GM12878 (cell line): ENCODE measurements around the gene EIF4E1B. TPM values are rescaled to one million over a fixed set of nuclear protein-coding genes. Genes with fewer than 3 reads are reported as not detected.
A peak's percentile ranks its signal among the peaks of the same experiment; 100 is the strongest.

ENCODE experiments used
- BCL3 ChIP-seq: IDR thresholded peaks from 2 replicates; pipeline ENCODE4 v1.6.1; 2011; ENCODE audit warnings: borderline replicate concordance, low read depth, mild to moderate bottlenecking, moderate library complexity, low read length; ENCODE audit not compliant: insufficient read depth, poor library complexity, severe bottlenecking
- BCLAF1 ChIP-seq: fragments of 450-650 bp; IDR thresholded peaks from 2 replicates; pipeline ENCODE4 v1.6.1; 2017; ENCODE audit warnings: antibody characterized with exemption, mild to moderate bottlenecking, moderate library complexity
- HCFC1 ChIP-seq: fragments of 150-350 bp; IDR thresholded peaks from 2 replicates; pipeline ENCODE4 v1.6.1; 2014; ENCODE audit warnings: low read length
- HDAC6 ChIP-seq: fragments of 200-600 bp; sonication (generic); IDR thresholded peaks from one replicate; pipeline ENCODE4 v1.8.0; 2017; ENCODE audit warnings: antibody characterized with exemption; ENCODE audit not compliant: unreplicated experiment
- IKZF2 ChIP-seq, 2 experiments: fragments of 450-650 bp; IDR thresholded peaks; 2 replicates each; pipeline ENCODE4 v1.6.1; 2017; ENCODE audit warnings: mild to moderate bottlenecking in 2 of 2, moderate library complexity in 2 of 2
- JUNB ChIP-seq: IDR thresholded peaks from 2 replicates; pipeline ENCODE4 v1.6.1; 2016; ENCODE audit warnings: antibody characterized with exemption, mild to moderate bottlenecking
- LARP7 ChIP-seq: fragments of 450-650 bp; IDR thresholded peaks from 2 replicates; pipeline ENCODE4 v1.6.1; 2017; ENCODE audit warnings: mild to moderate bottlenecking
- MAX ChIP-seq: IDR thresholded peaks from 2 replicates; pipeline ENCODE4 v1.6.1; 2012; ENCODE audit warnings: low read depth, low read length, improper control_type of control experiment
- NKRF ChIP-seq: fragments of 450-650 bp; conservative IDR thresholded peaks from 2 replicates; pipeline ENCODE4 v1.6.1; 2017; ENCODE audit warnings: mild to moderate bottlenecking, moderate library complexity
- NR2C1 ChIP-seq: fragments of 450-650 bp; IDR thresholded peaks from 2 replicates; pipeline ENCODE4 v1.6.1; 2017; ENCODE audit warnings: antibody characterized with exemption, mild to moderate bottlenecking, moderate library complexity
- YBX1 ChIP-seq: fragments of 450-650 bp; IDR thresholded peaks from 2 replicates; pipeline ENCODE4 v1.6.1; 2016; ENCODE audit warnings: antibody characterized with exemption
- ZNF217 ChIP-seq: fragments of 450-650 bp; IDR thresholded peaks from 2 replicates; pipeline ENCODE4 v1.6.1; 2017; ENCODE audit warnings: antibody characterized with exemption, mild to moderate bottlenecking
- ZNF384 ChIP-seq: IDR thresholded peaks from 2 replicates; pipeline ENCODE4 v1.6.1; 2012; ENCODE audit warnings: low read depth, mild to moderate bottlenecking, low read length, improper control_type of control experiment, borderline replicate concordance
- polyA plus RNA-seq, 11 experiments: library from polyadenylated mRNA; depleted of rRNA in 4 of 11; unstranded in 6 of 11; stranded (reverse) in 5 of 11; fragments of >200 nt; fragmentation: Nextera tagmentation in 4 of 11; fragmentation: Illumina TruSeq in 1 of 11; extraction: Ambion mirVana in 4 of 11; extraction: Trizol in 1 of 11; gene quantifications; 1 replicate in 1 of 11; 2 replicates in 10 of 11; pipeline versions ENCODE4 v1.2.1 to v1.2.3, GENCODE V29; 2011 to 2016; ENCODE audit warnings: inconsistent platforms in 2 of 11, missing spikeins in 2 of 11, low read depth in 1 of 11
- total RNA-seq, 4 experiments: library from RNA; depleted of rRNA in 3 of 4; stranded (reverse); fragments of >200 nt in 3 of 4; fragmentation: Illumina TruSeq in 1 of 4; extraction: Trizol in 1 of 4; gene quantifications; 2 replicates each; pipeline versions ENCODE4 v1.2.1 to v1.2.3, GENCODE V29; 2013 to 2021
- TF ChIP-seq, protein P1 (sequence below): IDR thresholded peaks from 2 replicates; pipeline ENCODE4 v1.6.1; 2012; ENCODE audit warnings: improper control_type of control experiment, low read depth, low read length; ENCODE audit not compliant: insufficient replicate concordance
- TF ChIP-seq, protein P2 (sequence below): IDR thresholded peaks from 2 replicates; pipeline ENCODE4 v1.6.1; 2011; ENCODE audit warnings: borderline replicate concordance, low read depth, mild to moderate bottlenecking, moderate library complexity, mixed read lengths, low read length; ENCODE audit not compliant: insufficient read depth; ENCODE audit errors: extremely low read length

EIF4E1B gene
- total and polyA plus RNA-seq, 10 of the 15 experiments (the other 5 are each of a cell fraction or from before 2014, with no cell fraction given): not detected

DNA sequence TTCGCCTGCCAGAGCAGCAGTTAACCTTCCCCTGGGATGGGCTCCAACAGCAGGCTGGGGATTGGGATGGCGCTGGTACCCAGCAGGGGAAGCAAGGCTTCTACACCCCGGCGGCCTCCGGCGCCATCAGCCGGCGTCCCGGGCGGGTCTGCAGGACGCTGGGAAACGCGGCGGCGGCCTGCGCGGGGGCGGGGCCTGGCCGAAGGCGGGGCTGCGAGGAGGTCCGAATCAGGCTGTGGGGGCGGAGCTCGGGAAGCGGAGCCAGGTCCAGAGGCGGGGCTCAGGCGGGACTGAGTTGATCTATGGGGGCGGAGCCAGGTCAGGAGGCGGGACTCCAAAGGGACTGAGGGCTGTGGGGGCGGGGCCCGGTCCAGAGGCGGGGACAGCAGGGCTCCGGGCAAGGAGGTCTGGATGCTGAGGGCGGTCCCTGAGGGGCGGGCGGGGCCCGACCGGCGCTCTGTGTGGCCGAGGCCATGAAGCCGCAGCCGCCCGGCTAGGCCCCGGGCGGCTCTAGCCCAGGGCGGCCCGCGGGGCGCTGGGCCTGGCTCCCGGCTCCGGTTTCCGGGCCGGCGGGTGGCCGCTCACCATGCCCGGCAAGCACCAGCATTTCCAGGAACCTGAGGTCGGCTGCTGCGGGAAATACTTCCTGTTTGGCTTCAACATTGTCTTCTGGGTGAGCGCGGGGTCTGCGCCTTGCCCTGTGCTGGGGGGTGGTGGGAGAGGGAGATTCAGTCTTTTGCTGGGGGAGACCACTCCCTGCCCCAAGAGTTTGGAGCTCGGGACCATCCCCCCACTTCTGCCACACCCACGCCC lies 16.8 kb downstream of the EIF4E1B start, which contains the start of gene TSPAN17 (continued):
- no peak for TF ChIP-seq BCLAF1
- no peak for TF ChIP-seq HCFC1
- no peak for TF ChIP-seq HDAC6
- no peak for TF ChIP-seq ZNF384
- TF ChIP-seq ZNF217: no peak
- TF ChIP-seq YBX1: no peak
- TF ChIP-seq MAX: no peak; the same call in 1 of the 2 replicates
- TF ChIP-seq NR2C1: 0 out of 2 replicates have a peak, but pooled peaks have one; percentile 31
- TF ChIP-seq, protein P1, sequence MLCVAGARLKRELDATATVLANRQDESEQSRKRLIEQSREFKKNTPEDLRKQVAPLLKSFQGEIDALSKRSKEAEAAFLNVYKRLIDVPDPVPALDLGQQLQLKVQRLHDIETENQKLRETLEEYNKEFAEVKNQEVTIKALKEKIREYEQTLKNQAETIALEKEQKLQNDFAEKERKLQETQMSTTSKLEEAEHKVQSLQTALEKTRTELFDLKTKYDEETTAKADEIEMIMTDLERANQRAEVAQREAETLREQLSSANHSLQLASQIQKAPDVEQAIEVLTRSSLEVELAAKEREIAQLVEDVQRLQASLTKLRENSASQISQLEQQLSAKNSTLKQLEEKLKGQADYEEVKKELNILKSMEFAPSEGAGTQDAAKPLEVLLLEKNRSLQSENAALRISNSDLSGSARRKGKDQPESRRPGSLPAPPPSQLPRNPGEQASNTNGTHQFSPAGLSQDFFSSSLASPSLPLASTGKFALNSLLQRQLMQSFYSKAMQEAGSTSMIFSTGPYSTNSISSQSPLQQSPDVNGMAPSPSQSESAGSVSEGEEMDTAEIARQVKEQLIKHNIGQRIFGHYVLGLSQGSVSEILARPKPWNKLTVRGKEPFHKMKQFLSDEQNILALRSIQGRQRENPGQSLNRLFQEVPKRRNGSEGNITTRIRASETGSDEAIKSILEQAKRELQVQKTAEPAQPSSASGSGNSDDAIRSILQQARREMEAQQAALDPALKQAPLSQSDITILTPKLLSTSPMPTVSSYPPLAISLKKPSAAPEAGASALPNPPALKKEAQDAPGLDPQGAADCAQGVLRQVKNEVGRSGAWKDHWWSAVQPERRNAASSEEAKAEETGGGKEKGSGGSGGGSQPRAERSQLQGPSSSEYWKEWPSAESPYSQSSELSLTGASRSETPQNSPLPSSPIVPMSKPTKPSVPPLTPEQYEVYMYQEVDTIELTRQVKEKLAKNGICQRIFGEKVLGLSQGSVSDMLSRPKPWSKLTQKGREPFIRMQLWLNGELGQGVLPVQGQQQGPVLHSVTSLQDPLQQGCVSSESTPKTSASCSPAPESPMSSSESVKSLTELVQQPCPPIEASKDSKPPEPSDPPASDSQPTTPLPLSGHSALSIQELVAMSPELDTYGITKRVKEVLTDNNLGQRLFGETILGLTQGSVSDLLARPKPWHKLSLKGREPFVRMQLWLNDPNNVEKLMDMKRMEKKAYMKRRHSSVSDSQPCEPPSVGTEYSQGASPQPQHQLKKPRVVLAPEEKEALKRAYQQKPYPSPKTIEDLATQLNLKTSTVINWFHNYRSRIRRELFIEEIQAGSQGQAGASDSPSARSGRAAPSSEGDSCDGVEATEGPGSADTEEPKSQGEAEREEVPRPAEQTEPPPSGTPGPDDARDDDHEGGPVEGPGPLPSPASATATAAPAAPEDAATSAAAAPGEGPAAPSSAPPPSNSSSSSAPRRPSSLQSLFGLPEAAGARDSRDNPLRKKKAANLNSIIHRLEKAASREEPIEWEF: no peak
- TF ChIP-seq, protein P2, sequence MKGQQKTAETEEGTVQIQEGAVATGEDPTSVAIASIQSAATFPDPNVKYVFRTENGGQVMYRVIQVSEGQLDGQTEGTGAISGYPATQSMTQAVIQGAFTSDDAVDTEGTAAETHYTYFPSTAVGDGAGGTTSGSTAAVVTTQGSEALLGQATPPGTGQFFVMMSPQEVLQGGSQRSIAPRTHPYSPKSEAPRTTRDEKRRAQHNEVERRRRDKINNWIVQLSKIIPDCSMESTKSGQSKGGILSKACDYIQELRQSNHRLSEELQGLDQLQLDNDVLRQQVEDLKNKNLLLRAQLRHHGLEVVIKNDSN: no peak
- no peak for TF ChIP-seq NKRF
- TF ChIP-seq JUNB: no peak
- TF ChIP-seq BCL3: no peak
- TF ChIP-seq LARP7: peak; percentile 67
- TF ChIP-seq IKZF2 (IDR thresholded peaks at IDR 0.05): no peak
